Prostate gland (tissue), 2 donors: ENCODE data around the gene YEATS2.

Experiments used
- POLR2A ChIP-seq: fragments of 450-650 bp; IDR thresholded peaks from one replicate; pipeline ENCODE4 v1.6.1; 2016; ENCODE audit warnings: antibody characterized with exemption, mild to moderate bottlenecking
- POLR2AphosphoS5 ChIP-seq: sonication (generic); formaldehyde crosslinking; IDR thresholded peaks from one replicate; pipeline ENCODE4 v1.6.1; 2017; ENCODE audit warnings: antibody characterized with exemption
- TF ChIP-seq, protein P1 (sequence below), 4 experiments: fragments of 200-600 bp in 2 of 4; fragments of 450-650 bp in 2 of 4; sonication (generic) in 2 of 4; IDR thresholded peaks; 1 replicate in 3 of 4; 2 replicates in 1 of 4; pipeline ENCODE4 v1.5.1; 2016 to 2019; ENCODE audit warnings: antibody characterized with exemption in 4 of 4, mild to moderate bottlenecking in 2 of 4, moderate library complexity in 2 of 4

DNA sequence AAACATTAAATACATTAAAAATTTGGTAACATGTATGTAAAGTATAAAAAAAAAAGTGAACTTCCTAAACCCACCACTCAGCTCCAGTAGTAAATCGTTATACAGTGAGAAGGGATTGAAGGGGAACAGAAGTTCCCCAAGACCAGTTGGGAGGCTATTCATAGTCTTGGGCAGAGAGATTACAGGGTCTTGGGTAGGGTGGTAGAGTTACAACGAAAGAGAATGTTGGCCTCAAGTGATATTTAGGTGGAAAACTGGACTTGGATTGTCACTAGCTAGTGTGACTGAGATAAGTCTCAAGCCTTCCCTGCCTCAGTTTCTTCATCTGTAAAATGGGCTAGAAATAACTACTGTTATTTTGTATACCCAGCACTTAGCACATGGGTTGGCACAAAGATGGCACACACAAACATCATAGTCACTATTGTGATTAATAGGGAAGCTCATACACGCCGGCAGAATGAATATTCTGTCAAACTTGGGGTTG is 431 bp upstream of the YEATS2 start:
- TF ChIP-seq, protein P1, sequence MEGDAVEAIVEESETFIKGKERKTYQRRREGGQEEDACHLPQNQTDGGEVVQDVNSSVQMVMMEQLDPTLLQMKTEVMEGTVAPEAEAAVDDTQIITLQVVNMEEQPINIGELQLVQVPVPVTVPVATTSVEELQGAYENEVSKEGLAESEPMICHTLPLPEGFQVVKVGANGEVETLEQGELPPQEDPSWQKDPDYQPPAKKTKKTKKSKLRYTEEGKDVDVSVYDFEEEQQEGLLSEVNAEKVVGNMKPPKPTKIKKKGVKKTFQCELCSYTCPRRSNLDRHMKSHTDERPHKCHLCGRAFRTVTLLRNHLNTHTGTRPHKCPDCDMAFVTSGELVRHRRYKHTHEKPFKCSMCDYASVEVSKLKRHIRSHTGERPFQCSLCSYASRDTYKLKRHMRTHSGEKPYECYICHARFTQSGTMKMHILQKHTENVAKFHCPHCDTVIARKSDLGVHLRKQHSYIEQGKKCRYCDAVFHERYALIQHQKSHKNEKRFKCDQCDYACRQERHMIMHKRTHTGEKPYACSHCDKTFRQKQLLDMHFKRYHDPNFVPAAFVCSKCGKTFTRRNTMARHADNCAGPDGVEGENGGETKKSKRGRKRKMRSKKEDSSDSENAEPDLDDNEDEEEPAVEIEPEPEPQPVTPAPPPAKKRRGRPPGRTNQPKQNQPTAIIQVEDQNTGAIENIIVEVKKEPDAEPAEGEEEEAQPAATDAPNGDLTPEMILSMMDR (IDR thresholded peaks at IDR 0.05): no peak
- TF ChIP-seq POLR2A (no peak), POLR2AphosphoS5 (no peak)
